Measurements from ENCODE around the gene RAPGEF5.
"Not testable (repeated sequence)": the region's sequence is repeated elsewhere in the genome, so short reads cannot be mapped to it uniquely, and the experiment has no call there.

Gene RAPGEF5

DNA sequence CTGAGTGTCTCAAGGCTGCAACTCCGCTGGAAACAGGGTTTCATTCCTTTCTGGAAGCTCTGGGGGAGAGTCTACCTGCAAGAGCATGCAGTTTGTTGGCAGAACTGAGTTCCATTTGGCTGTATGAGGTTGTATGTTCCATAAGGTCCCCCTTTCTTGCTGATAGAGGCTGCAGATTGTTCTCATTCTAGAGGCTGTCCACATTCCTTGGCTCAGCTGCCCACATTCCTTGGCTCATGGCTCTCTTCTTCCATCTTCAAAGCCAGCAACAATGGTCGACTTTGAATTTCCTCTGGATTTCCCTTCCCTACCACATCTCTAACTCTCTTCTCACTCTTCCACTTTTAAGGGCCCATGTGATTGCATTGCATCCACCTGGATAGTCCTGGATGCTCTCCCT is 264.0 kb downstream of the RAPGEF5 start:
- H3K36me3 ChIP-seq, result no peaks in the 10 kb centered on the region
- H3K9me3 ChIP-seq, result no peaks in the 10 kb centered on the region
- TF ChIP-seq CTCF (IDR thresholded peaks at IDR 0.05; ENCODE audit: low read depth, low read length), result no peak
- H3K4me3 ChIP-seq (ENCODE audit: low read depth, low read length), result no peak overlapping the region
- no peaks in the 10 kb centered on the region for H3K4me1 ChIP-seq
- DNase-seq, result no peak
- no peaks in the 10 kb centered on the region for H3K27me3 ChIP-seq

- H3K4me3 ChIP-seq (ENCODE audit: low read depth, low read length); H3K4me1 ChIP-seq; H3K27me3 ChIP-seq: not testable (repeated sequence)
Observed at GRCh38 chr7:22090958-22091525, 265.9 kb downstream of the RAPGEF5 start.

GRCh38 chr7:22090512-22090911 is 266.4 kb downstream of the RAPGEF5 start:
- Histone ChIP-seq H3K4me3 (ENCODE audit: low read depth, low read length) (no peak overlapping the region), H3K9me3 (no peaks in the 10 kb centered on the region), H3K27me3 (no peaks in the 10 kb centered on the region), H3K36me3 (no peaks in the 10 kb centered on the region), H3K4me1 (no peaks in the 10 kb centered on the region)
- no peak for DNase-seq
- no peak for TF ChIP-seq CTCF (IDR thresholded peaks at IDR 0.05; ENCODE audit: low read depth, low read length)

More at GRCh38 chr7:22090958-22091525, 265.9 kb downstream of the RAPGEF5 start:
- not testable (repeated sequence) for H3K9me3 ChIP-seq, H3K36me3 ChIP-seq, DNase-seq

- no peaks in the 10 kb centered on the region for H3K36me3 ChIP-seq
- no peaks in the 10 kb centered on the region for H3K9me3 ChIP-seq
- DNase-seq, result no peak
- no peaks in the 10 kb centered on the region for H3K27me3 ChIP-seq
- TF ChIP-seq CTCF (IDR thresholded peaks at IDR 0.05; ENCODE audit: low read depth, low read length), result no peak
- H3K4me3 ChIP-seq (ENCODE audit: low read depth, low read length), result no peak overlapping the region
- H3K4me1 ChIP-seq, result no peaks in the 10 kb centered on the region
Observed at GRCh38 chr7:22090107-22090506, 266.8 kb downstream of the RAPGEF5 start.

GRCh38 chr7:22088827-22089226 is 268.1 kb downstream of the RAPGEF5 start:
- H3K27me3 ChIP-seq, result peaks cover 7% of the 10 kb centered on the region
- no peak overlapping the region for H3K4me3 ChIP-seq (ENCODE audit: low read depth, low read length)
- no peaks in the 10 kb centered on the region for H3K36me3 ChIP-seq
- H3K9me3 ChIP-seq, result no peaks in the 10 kb centered on the region
- no peaks in the 10 kb centered on the region for H3K4me1 ChIP-seq
- no peak for TF ChIP-seq CTCF (IDR thresholded peaks at IDR 0.05; ENCODE audit: low read depth, low read length)
- DNase-seq, result no peak

GRCh38 chr7:22087861-22088260 is 269.1 kb downstream of the RAPGEF5 start:
- H3K4me3 ChIP-seq (ENCODE audit: low read depth, low read length), result no peak overlapping the region
- no peaks in the 10 kb centered on the region for H3K9me3 ChIP-seq
- H3K27me3 ChIP-seq, result peaks cover 11% of the 10 kb centered on the region
- no peaks in the 10 kb centered on the region for H3K36me3 ChIP-seq
- no peak for TF ChIP-seq CTCF (IDR thresholded peaks at IDR 0.05; ENCODE audit: low read depth, low read length)
- no peak for DNase-seq
- no peaks in the 10 kb centered on the region; the same call in 1 of the 2 replicates for H3K4me1 ChIP-seq
